ENCODE measurements around the gene INAFM1.

Gene INAFM1

DNA sequence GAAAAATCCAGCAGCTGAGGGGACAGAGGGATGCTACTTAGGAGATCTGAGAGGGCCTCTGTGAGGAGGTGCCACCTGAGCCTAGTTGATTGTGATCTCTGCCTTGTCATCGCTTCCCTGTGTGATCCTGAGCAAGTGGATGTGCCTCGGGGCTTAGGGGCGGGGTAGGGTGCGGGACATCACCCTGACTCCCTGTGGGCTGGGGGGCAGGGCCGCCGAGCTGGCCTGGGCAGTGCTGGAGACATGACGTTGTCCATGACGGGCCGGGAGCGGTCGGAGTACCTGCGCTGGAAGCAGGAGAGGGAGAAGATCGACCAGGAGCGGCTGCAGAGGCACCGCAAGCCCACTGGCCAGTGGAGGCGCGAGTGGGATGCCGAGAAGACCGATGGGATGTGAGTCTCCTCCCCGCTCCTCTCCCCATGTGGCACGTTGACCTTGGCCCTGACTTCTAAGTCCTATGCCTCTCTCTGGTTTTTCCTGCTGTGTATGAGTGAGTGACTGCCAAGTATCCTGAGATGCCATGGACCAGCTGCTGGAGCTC is 8.2 kb upstream of the INAFM1 start:
- Mint-ChIP-seq H3K9me3 (no peaks in the 10 kb centered on the region), H3K36me3 (ENCODE audit: low read depth) (peaks cover 65% of the 10 kb centered on the region), H3K4me3 (no peak overlapping the region), H3K27ac (no peak overlapping the region), H3K4me1 (peaks cover 10% of the 10 kb centered on the region), H3K27me3 (ENCODE audit: low read depth, poor library complexity) (peaks cover 6% of the 10 kb centered on the region)
- TF ChIP-seq CTCF (IDR thresholded peaks at IDR 0.05), result no peak
- DNase-seq, result no peak

GRCh38 chr19:47267350-47267759 is 7.3 kb upstream of the INAFM1 start:
- H3K4me1 Mint-ChIP-seq, result peaks cover 19% of the 10 kb centered on the region
- H3K27ac Mint-ChIP-seq, result no peak overlapping the region
- H3K9me3 Mint-ChIP-seq, result no peaks in the 10 kb centered on the region
- H3K36me3 Mint-ChIP-seq (ENCODE audit: low read depth), result peaks cover 62% of the 10 kb centered on the region
- no peak overlapping the region for H3K4me3 Mint-ChIP-seq
- no peak for DNase-seq
- TF ChIP-seq CTCF (IDR thresholded peaks at IDR 0.05), result no peak
- H3K27me3 Mint-ChIP-seq (ENCODE audit: low read depth, poor library complexity), result peaks cover 7% of the 10 kb centered on the region

- H3K9me3 Mint-ChIP-seq, result no peaks in the 10 kb centered on the region
- peaks cover 10% of the 10 kb centered on the region for H3K27me3 Mint-ChIP-seq (ENCODE audit: low read depth, poor library complexity)
- H3K27ac Mint-ChIP-seq, result no peak overlapping the region
- no peak overlapping the region for H3K4me3 Mint-ChIP-seq
- no peak for DNase-seq
- no peak for TF ChIP-seq CTCF (IDR thresholded peaks at IDR 0.05)
- H3K36me3 Mint-ChIP-seq (ENCODE audit: low read depth), result peaks cover 55% of the 10 kb centered on the region
- peaks cover 25% of the 10 kb centered on the region for H3K4me1 Mint-ChIP-seq
Observed at GRCh38 chr19:47268028-47268427, 6.7 kb upstream of the INAFM1 start.

- Mint-ChIP-seq H3K4me1 (peaks cover 26% of the 10 kb centered on the region), H3K36me3 (ENCODE audit: low read depth) (peaks cover 46% of the 10 kb centered on the region), H3K4me3 (no peak overlapping the region)
Observed at GRCh38 chr19:47269596-47269995, 5.1 kb upstream of the INAFM1 start.

GRCh38 chr19:47270408-47270807 is 4.3 kb upstream of the INAFM1 start:
- H3K36me3 Mint-ChIP-seq (ENCODE audit: low read depth), result peaks cover 42% of the 10 kb centered on the region
- no peak overlapping the region for H3K4me3 Mint-ChIP-seq
- peaks cover 28% of the 10 kb centered on the region for H3K4me1 Mint-ChIP-seq
- TF ChIP-seq CTCF (IDR thresholded peaks at IDR 0.05), result no peak
- H3K27me3 Mint-ChIP-seq (ENCODE audit: low read depth, poor library complexity), result peaks cover 13% of the 10 kb centered on the region
- DNase-seq, result no peak
- no peak overlapping the region for H3K27ac Mint-ChIP-seq
- no peaks in the 10 kb centered on the region for H3K9me3 Mint-ChIP-seq

More at GRCh38 chr19:47269596-47269995, 5.1 kb upstream of the INAFM1 start:
- TF ChIP-seq CTCF (IDR thresholded peaks at IDR 0.05), result no peak
- Mint-ChIP-seq H3K9me3 (no peaks in the 10 kb centered on the region), H3K27me3 (ENCODE audit: low read depth, poor library complexity) (peaks cover 10% of the 10 kb centered on the region), H3K27ac (no peak overlapping the region)
- DNase-seq, result no peak

- Mint-ChIP-seq H3K36me3 (ENCODE audit: low read depth) (peaks cover 35% of the 10 kb centered on the region), H3K4me3 (peak overlapping the region; percentile 89), H3K27ac (peak overlapping the region; percentile 58), H3K4me1 (peaks cover 38% of the 10 kb centered on the region), H3K9me3 (no peaks in the 10 kb centered on the region), H3K27me3 (ENCODE audit: low read depth, poor library complexity) (peaks cover 22% of the 10 kb centered on the region)
- DNase-seq, result no peak
- no peak for TF ChIP-seq CTCF (IDR thresholded peaks at IDR 0.05)
Observed at GRCh38 chr19:47271949-47272348, 2.7 kb upstream of the INAFM1 start.
